Mammary epithelial cell (primary cell): ENCODE results near the gene TMEM135.

Source experiments
- CTCF ChIP-seq, 2 donors: IDR thresholded peaks in 1 of 2; conservative IDR thresholded peaks in 1 of 2; 2 replicates each; pipeline ENCODE4 v1.5.1; 2011 to 2012; ENCODE audit warnings: inconsistent platforms in 2 of 2, low read length in 2 of 2, mild to moderate bottlenecking in 2 of 2, control low read depth in 1 of 2, low read depth in 1 of 2; ENCODE audit not compliant: insufficient read depth in 1 of 2; ENCODE audit errors: extremely low read depth in 1 of 2
- EZH2 ChIP-seq: IDR thresholded peaks from 2 replicates; pipeline ENCODE4 v1.6.1; 2012; ENCODE audit warnings: low read length, inconsistent platforms, borderline replicate concordance

DNA sequence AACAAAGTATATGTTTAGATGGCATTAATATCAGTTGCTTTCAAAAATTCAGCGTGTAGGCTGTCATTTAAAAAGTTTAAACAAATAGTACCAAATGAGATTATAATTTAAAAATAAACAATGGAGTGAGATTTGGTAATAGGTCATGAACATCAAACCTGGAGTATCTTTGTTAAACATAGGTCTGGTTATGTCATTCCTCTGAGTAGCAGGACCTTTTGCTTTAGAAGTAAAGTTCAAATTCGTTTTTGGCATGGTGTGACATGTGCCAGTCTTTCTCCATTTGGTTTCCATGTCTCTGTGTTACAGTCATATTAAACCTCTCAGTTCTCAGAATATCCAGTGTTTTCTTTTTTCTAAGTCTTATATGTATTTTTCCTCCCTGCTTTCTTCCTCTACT lies 242.4 kb downstream of the TMEM135 start:
- TF ChIP-seq EZH2 (no peak), CTCF (conservative IDR thresholded peaks at IDR 0.05 in 1 of 2, IDR thresholded peaks at IDR 0.05 in 1 of 2; ENCODE audit: extremely low read depth in 1 of 2, insufficient read depth in 1 of 2, low read depth in 1 of 2, low read length in 2 of 2) (no peak)
